B cell (primary cell): Measurements from ENCODE around the gene UMODL1. TPM values are rescaled to one million over a fixed set of nuclear protein-coding genes. Genes with fewer than 3 reads are reported as not detected.

Experiments used
- ATAC-seq: fragments of 200-7000 bp; cut with Tn5 transposase; one replicate; pipeline ENCODE4 v1.10.0; 2021; ENCODE audit warnings: low read depth, mild to moderate bottlenecking, moderate number of reproducible peaks, moderate library complexity
- CTCF ChIA-PET: fragments of 350-600 bp; sonication (Branson Sonifier 250); formaldehyde crosslinking; loops from one replicate; lab custom pipeline; 2021; ENCODE audit warnings: antibody characterized with exemption, inconsistent platforms; lab: Charles Lee
- POLR2A ChIA-PET: fragments of 350-600 bp; sonication (Branson Sonifier 250); formaldehyde crosslinking; loops from one replicate; lab custom pipeline; 2021; ENCODE audit warnings: antibody characterized with exemption; lab: Charles Lee
- DNase-seq: peaks from one replicate; pipeline ENCODE4 v3.0.0; 2013
- H2AFZ ChIP-seq: 2 replicates; pipeline ENCODE4 v1.6.1; 2012; ENCODE audit warnings: mild to moderate bottlenecking, low read depth, low read length; ENCODE audit not compliant: insufficient read depth, poor library complexity, severe bottlenecking
- H3K27ac ChIP-seq, 2 donors: 1 replicate in 1 of 2; 2 replicates in 1 of 2; pipeline ENCODE4 v1.5.1; 2012 to 2013; ENCODE audit warnings: low read length in 2 of 2, mild to moderate bottlenecking in 2 of 2, moderate library complexity in 1 of 2
- H3K27me3 ChIP-seq, 4 experiments: fragments of 200-600 bp in 1 of 4; sonication (generic) in 1 of 4; replicated peaks in 1 of 4; 1 replicate in 2 of 4; 2 replicates in 2 of 4; pipeline versions ENCODE4 v1.6.1 to v1.7.0; 2013 to 2016; ENCODE audit warnings: low read length in 3 of 4, mild to moderate bottlenecking in 2 of 4, mixed read lengths in 1 of 4, moderate library complexity in 1 of 4; ENCODE audit not compliant: insufficient read depth in 4 of 4, control insufficient read depth in 3 of 4; ENCODE audit errors: control extremely low read depth in 1 of 4
- H3K36me3 ChIP-seq, 2 experiments: replicated peaks in 1 of 2; 1 replicate in 1 of 2; 2 replicates in 1 of 2; pipeline versions ENCODE4 v1.6.1 to v1.7.1; 2013; ENCODE audit warnings: low read length in 1 of 2; ENCODE audit not compliant: insufficient read depth in 2 of 2, control insufficient read depth in 1 of 2; ENCODE audit errors: control extremely low read depth in 1 of 2, extremely low read depth in 1 of 2
- H3K4me1 ChIP-seq, 2 donors: fragments of 200-600 bp in 1 of 2; sonication (generic) in 1 of 2; 1 replicate in 1 of 2; 2 replicates in 1 of 2; pipeline versions ENCODE4 v1.5.1 to v1.6.1; 2013 to 2017; ENCODE audit warnings: low read length in 2 of 2; ENCODE audit not compliant: control insufficient read depth in 2 of 2, insufficient read depth in 2 of 2
- H3K4me2 ChIP-seq: replicated peaks from 2 replicates; pipeline ENCODE3; 2012; ENCODE audit warnings: mild to moderate bottlenecking, low read depth, low read length; ENCODE audit not compliant: poor library complexity, severe bottlenecking
- H3K4me3 ChIP-seq, 5 experiments: fragments of 200-600 bp in 1 of 5; sonication (generic) in 1 of 5; 1 replicate in 3 of 5; 2 replicates in 2 of 5; pipeline versions ENCODE4 v1.5.1 to v1.7.0; 2011 to 2016; ENCODE audit warnings: low read length in 4 of 5, mild to moderate bottlenecking in 4 of 5, low read depth in 2 of 5, control low read depth in 1 of 5, moderate library complexity in 1 of 5; ENCODE audit not compliant: insufficient read depth in 1 of 5; ENCODE audit errors: control extremely low read depth in 1 of 5, extremely low read depth in 1 of 5
- H3K79me2 ChIP-seq: fragments of 200-600 bp; sonication (generic); one replicate; pipeline ENCODE4 v1.6.0; 2016; ENCODE audit warnings: low read length; ENCODE audit not compliant: control insufficient read depth, insufficient read depth
- H3K9ac ChIP-seq: fragments of 200-600 bp; sonication (generic); 2 replicates; pipeline ENCODE4 v1.6.1; 2017; ENCODE audit warnings: mild to moderate bottlenecking, low read length, moderate library complexity
- H3K9me3 ChIP-seq, 3 donors: one replicate each; pipeline versions ENCODE4 v1.6.1 to v1.7.1; 2013; ENCODE audit warnings: low read length in 2 of 3; ENCODE audit not compliant: control insufficient read depth in 2 of 3, insufficient read depth in 1 of 3; ENCODE audit errors: control extremely low read depth in 1 of 3
- H4K20me1 ChIP-seq: 2 replicates; pipeline ENCODE4 v1.6.0; 2012; ENCODE audit warnings: mild to moderate bottlenecking, low read length; ENCODE audit not compliant: insufficient read depth, control insufficient read depth, poor library complexity, severe bottlenecking
- H3K27ac Mint-ChIP-seq: one replicate; pipeline ENCODE4 v1.8.0; 2021; ENCODE audit warnings: mixed read lengths
- H3K27me3 Mint-ChIP-seq: one replicate; pipeline ENCODE4 v1.8.0; 2021; ENCODE audit warnings: mixed read lengths
- H3K4me1 Mint-ChIP-seq: one replicate; pipeline ENCODE4 v1.8.0; 2021; ENCODE audit warnings: mixed read lengths
- H3K4me3 Mint-ChIP-seq: one replicate; pipeline ENCODE4 v1.8.0; 2021; ENCODE audit warnings: mixed read lengths
- H3K9me3 Mint-ChIP-seq: one replicate; pipeline ENCODE4 v1.8.0; 2022; ENCODE audit warnings: mixed read lengths; ENCODE audit not compliant: insufficient read depth
- EZH2 ChIP-seq: IDR thresholded peaks from 2 replicates; pipeline ENCODE4 v1.6.1; 2012; ENCODE audit warnings: borderline replicate concordance, low read depth, mild to moderate bottlenecking, moderate library complexity, low read length; ENCODE audit not compliant: insufficient read depth, poor library complexity, severe bottlenecking
- WGBS: methylation state at CpG from one replicate; pipeline ENCODE4 v1.1.5; 2013; ENCODE audit warnings: missing lambda C conversion rate; ENCODE audit not compliant: insufficient coverage; 5-methylcytosine and 5-hydroxymethylcytosine counted together
- intact Hi-C: fragments of 100-400 bp; cut with micrococcal nuclease; formaldehyde crosslinking; loops from one replicate; pipeline ENCODE4 v1.10.0; 2022
- polyA plus RNA-seq: library from polyadenylated mRNA; depleted of rRNA; stranded (reverse); fragments of >200 nt; gene quantifications from 2 replicates; pipeline ENCODE4 v1.2.3, GENCODE V29; 2012
- total RNA-seq, 2 donors: library from RNA; stranded (reverse); fragments of 120-200 nt in 1 of 2; gene quantifications; 1 replicate in 1 of 2; 2 replicates in 1 of 2; pipeline versions ENCODE4 v1.2.3 to v1.2.4, GENCODE V29; 2013 to 2022
- TF ChIP-seq, protein P1 (sequence below): fragments of 200-600 bp; IDR thresholded peaks from one replicate; pipeline ENCODE4 v1.8.0; 2022; ENCODE audit warnings: antibody characterized with exemption, mild to moderate bottlenecking

UMODL1 gene
- total and polyA plus RNA-seq, 2 donors (not counting 1 experiment from before 2014, with no cell fraction given) = 0.10 to 0.49 TPM

- ATAC-seq (no peak), DNase-seq (no peak)
- no peaks in the 10 kb centered on the region for H3K27me3 Mint-ChIP-seq
- peak overlapping the region; percentile 53 for H3K27ac Mint-ChIP-seq
- H3K4me1 Mint-ChIP-seq = peaks cover 53% of the 10 kb centered on the region
- ChIA-PET CTCF (interaction anchor here (1.3 kb wide), 1 partner anchor 48 kb away, joined by 3 read pairs; the partner anchor contains the start of gene ZBTB21), POLR2A (no interaction called here)
- Histone ChIP-seq H3K9me3 (peaks cover 0 to 9% (median 0%) of the 10 kb centered on the region in 3 donors), H3K79me2 (no peaks in the 10 kb centered on the region), H3K27ac (no peak overlapping the region), H3K4me3 (no peak overlapping the region), H3K36me3 (no peaks in the 10 kb centered on the region), H3K4me2 (no peak overlapping the region), H3K9ac (no peak overlapping the region), H3K4me1 (peaks cover 33 to 56% of the 10 kb centered on the region in 2 donors), H4K20me1 (no peaks in the 10 kb centered on the region), H2AFZ (no peak overlapping the region), H3K27me3 (no peaks in the 10 kb centered on the region)
- 87% methylated on average over 10 of the region's 11 CpGs for WGBS
- intact Hi-C loops = no loop called here
- TF ChIP-seq EZH2 = no peak
- TF ChIP-seq, protein P1, sequence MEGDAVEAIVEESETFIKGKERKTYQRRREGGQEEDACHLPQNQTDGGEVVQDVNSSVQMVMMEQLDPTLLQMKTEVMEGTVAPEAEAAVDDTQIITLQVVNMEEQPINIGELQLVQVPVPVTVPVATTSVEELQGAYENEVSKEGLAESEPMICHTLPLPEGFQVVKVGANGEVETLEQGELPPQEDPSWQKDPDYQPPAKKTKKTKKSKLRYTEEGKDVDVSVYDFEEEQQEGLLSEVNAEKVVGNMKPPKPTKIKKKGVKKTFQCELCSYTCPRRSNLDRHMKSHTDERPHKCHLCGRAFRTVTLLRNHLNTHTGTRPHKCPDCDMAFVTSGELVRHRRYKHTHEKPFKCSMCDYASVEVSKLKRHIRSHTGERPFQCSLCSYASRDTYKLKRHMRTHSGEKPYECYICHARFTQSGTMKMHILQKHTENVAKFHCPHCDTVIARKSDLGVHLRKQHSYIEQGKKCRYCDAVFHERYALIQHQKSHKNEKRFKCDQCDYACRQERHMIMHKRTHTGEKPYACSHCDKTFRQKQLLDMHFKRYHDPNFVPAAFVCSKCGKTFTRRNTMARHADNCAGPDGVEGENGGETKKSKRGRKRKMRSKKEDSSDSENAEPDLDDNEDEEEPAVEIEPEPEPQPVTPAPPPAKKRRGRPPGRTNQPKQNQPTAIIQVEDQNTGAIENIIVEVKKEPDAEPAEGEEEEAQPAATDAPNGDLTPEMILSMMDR = no peak
- no peak overlapping the region for H3K4me3 Mint-ChIP-seq
- no peaks in the 10 kb centered on the region for H3K9me3 Mint-ChIP-seq
These were observed 13.2 kb upstream of the UMODL1 start for GRCh38 chr21:42057851-42058437.

GRCh38 chr21:42058631-42059111 is 12.4 kb upstream of the UMODL1 start:
- POLR2A ChIA-PET = no interaction called here

More at GRCh38 chr21:42058631-42059111, 12.4 kb upstream of the UMODL1 start:
- Histone ChIP-seq H3K9me3 (peaks cover 0 to 9% (median 0%) of the 10 kb centered on the region in 3 donors), H3K79me2 (no peaks in the 10 kb centered on the region), H3K27me3 (no peaks in the 10 kb centered on the region), H3K4me3 (no peak overlapping the region), H4K20me1 (no peaks in the 10 kb centered on the region), H3K4me1 (peaks cover 34 to 63% of the 10 kb centered on the region in 2 donors), H3K4me2 (no peak overlapping the region), H3K36me3 (no peaks in the 10 kb centered on the region), H2AFZ (no peak overlapping the region), H3K9ac (no peak overlapping the region), H3K27ac (no peak overlapping the region)
- no peak for DNase-seq
- intact Hi-C loops = no loop called here
- no peak for TF ChIP-seq EZH2
- TF ChIP-seq, protein P1 = no peak
- Mint-ChIP-seq H3K4me1 (peaks cover 60% of the 10 kb centered on the region), H3K9me3 (no peaks in the 10 kb centered on the region), H3K4me3 (peak overlapping the region; percentile 17), H3K27me3 (no peaks in the 10 kb centered on the region), H3K27ac (peak overlapping the region; percentile 53)
- no peak for ATAC-seq
- CTCF ChIA-PET = interaction anchor here (1.3 kb wide), 1 partner anchor 49 kb away, joined by 3 read pairs; the partner anchor contains the start of gene ZBTB21
- WGBS = 97% methylated on average over 11 of the region's 11 CpGs
